Measurements from ENCODE around the gene STK39. TPM values are rescaled to one million over a fixed set of nuclear protein-coding genes. Genes with fewer than 3 reads are reported as not detected.

Gene STK39
- total and polyA plus RNA-seq, 2 donors from 2014 or later, result 15.9 to 27.1 TPM

- Histone ChIP-seq H3K9ac (ENCODE audit: low read length in 3 of 3) (no peak overlapping the region), H3K27ac (ENCODE audit: low read depth in 2 of 2, low read length in 2 of 2) (no peak overlapping the region)
- intact Hi-C loops (cut with DNase I), result no loop called here
Measured at GRCh38 chr2:168233726-168234406, 13.5 kb downstream of the STK39 start.

GRCh38 chr2:168233166-168233565, 14.2 kb downstream of the STK39 start:
- no peak for TF ChIP-seq CTCF (IDR thresholded peaks at IDR 0.05; ENCODE audit: borderline replicate concordance, extremely low read depth, insufficient read depth)
- peaks cover 0 to 2% (median 0%) of the 10 kb centered on the region in 3 donors for H3K4me1 ChIP-seq (ENCODE audit: control insufficient read depth in 2 of 3, insufficient read depth in 2 of 3, low read depth in 1 of 3, low read length in 3 of 3)
- no peaks in the 10 kb centered on the region for H3K27me3 ChIP-seq (ENCODE audit: control insufficient read depth, insufficient read depth, low read length)
- no peak overlapping the region for H3K4me3 ChIP-seq (ENCODE audit: low read length in 3 of 3)
- H3K9ac ChIP-seq (ENCODE audit: low read length in 3 of 3), result no peak overlapping the region
- no peaks in the 10 kb centered on the region for H3K36me3 ChIP-seq (ENCODE audit: control insufficient read depth in 2 of 3, insufficient read depth in 3 of 3, low read length in 3 of 3)
- H3K9me3 ChIP-seq (ENCODE audit: control insufficient read depth in 2 of 3, insufficient read depth in 1 of 3, low read length in 3 of 3), result peaks cover 0 to 5% (median 0%) of the 10 kb centered on the region in 3 donors
- intact Hi-C loops (cut with DNase I), result no loop called here
- DNase-seq (no peak), FAIRE-seq (no peak)
- no peak overlapping the region for H3K27ac ChIP-seq (ENCODE audit: low read depth in 2 of 2, low read length in 2 of 2)

More at GRCh38 chr2:168233726-168234406, 13.5 kb downstream of the STK39 start:
- TF ChIP-seq CTCF (IDR thresholded peaks at IDR 0.05; ENCODE audit: borderline replicate concordance, extremely low read depth, insufficient read depth), result no peak
- H3K4me3 ChIP-seq (ENCODE audit: low read length in 3 of 3), result no peak overlapping the region
- DNase-seq, result no peak
- H3K36me3 ChIP-seq (ENCODE audit: control insufficient read depth in 2 of 3, insufficient read depth in 3 of 3, low read length in 3 of 3), result no peaks in the 10 kb centered on the region
- peaks cover 0 to 5% (median 0%) of the 10 kb centered on the region in 3 donors for H3K9me3 ChIP-seq (ENCODE audit: control insufficient read depth in 2 of 3, insufficient read depth in 1 of 3, low read length in 3 of 3)
- no peak for FAIRE-seq
- H3K4me1 ChIP-seq (ENCODE audit: control insufficient read depth in 2 of 3, insufficient read depth in 2 of 3, low read depth in 1 of 3, low read length in 3 of 3), result peaks cover 0 to 2% (median 0%) of the 10 kb centered on the region in 3 donors
- H3K27me3 ChIP-seq (ENCODE audit: control insufficient read depth, insufficient read depth, low read length), result no peaks in the 10 kb centered on the region

- Histone ChIP-seq H3K9me3 (ENCODE audit: control insufficient read depth in 2 of 3, insufficient read depth in 1 of 3, low read length in 3 of 3) (peaks cover 0 to 5% (median 0%) of the 10 kb centered on the region in 3 donors), H3K27me3 (ENCODE audit: control insufficient read depth, insufficient read depth, low read length) (no peaks in the 10 kb centered on the region), H3K9ac (ENCODE audit: low read length in 3 of 3) (no peak overlapping the region), H3K4me1 (ENCODE audit: control insufficient read depth in 2 of 3, insufficient read depth in 2 of 3, low read depth in 1 of 3, low read length in 3 of 3) (peaks cover 0 to 2% (median 0%) of the 10 kb centered on the region in 3 donors), H3K36me3 (ENCODE audit: control insufficient read depth in 2 of 3, insufficient read depth in 3 of 3, low read length in 3 of 3) (no peaks in the 10 kb centered on the region), H3K4me3 (ENCODE audit: low read length in 3 of 3) (no peak overlapping the region), H3K27ac (ENCODE audit: low read depth in 2 of 2, low read length in 2 of 2) (no peak overlapping the region)
- peak in 1 of 5 donors; percentile 26 for DNase-seq
- FAIRE-seq, result no peak
- intact Hi-C loops (cut with DNase I), result no loop called here
- no peak for TF ChIP-seq CTCF (IDR thresholded peaks at IDR 0.05; ENCODE audit: borderline replicate concordance, extremely low read depth, insufficient read depth)
Measured at GRCh38 chr2:168231609-168232241, 15.7 kb downstream of the STK39 start.

All from kidney (tissue), 14 donors.